HEK293 (cell line): ENCODE data around the gene RNF138.

Experiments
- GFI1B ChIP-seq: fragments of 450-650 bp; formaldehyde crosslinking; IDR thresholded peaks from 2 replicates; pipeline ENCODE4 v1.5.1; 2016; ENCODE audit warnings: missing biosample characterization, missing genetic modification characterization
- OSR2 ChIP-seq: fragments of 450-650 bp; formaldehyde crosslinking; IDR thresholded peaks from 2 replicates; pipeline ENCODE4 v1.5.1; 2016; ENCODE audit warnings: missing biosample characterization, missing genetic modification characterization
- PRDM1 ChIP-seq: fragments of 450-650 bp; formaldehyde crosslinking; IDR thresholded peaks from 2 replicates; pipeline ENCODE4; 2016; ENCODE audit warnings: missing biosample characterization, missing genetic modification characterization
- SETDB1 ChIP-seq: IDR thresholded peaks from one replicate; pipeline ENCODE4 v1.6.1; 2017; ENCODE audit warnings: mild to moderate bottlenecking, low read length, moderate library complexity, mixed read lengths; ENCODE audit not compliant: insufficient read length
- SP7 ChIP-seq: fragments of 450-650 bp; formaldehyde crosslinking; IDR thresholded peaks from 2 replicates; pipeline ENCODE4 v1.5.1; 2016; ENCODE audit warnings: missing biosample characterization, missing genetic modification characterization
- TRIM28 ChIP-seq: IDR thresholded peaks from 2 replicates; pipeline ENCODE4 v1.6.1; 2011; ENCODE audit warnings: low read length, control low read depth, borderline replicate concordance
- ZBTB8A ChIP-seq: fragments of 450-650 bp; formaldehyde crosslinking; IDR thresholded peaks from 2 replicates; pipeline ENCODE4 v1.5.1; 2016; ENCODE audit warnings: missing biosample characterization, missing genetic modification characterization
- ZNF121 ChIP-seq: fragments of 450-650 bp; formaldehyde crosslinking; IDR thresholded peaks from 2 replicates; pipeline ENCODE4 v1.5.1; 2016; ENCODE audit warnings: missing biosample characterization, missing genetic modification characterization
- ZNF174 ChIP-seq: fragments of 450-650 bp; formaldehyde crosslinking; IDR thresholded peaks from 2 replicates; pipeline ENCODE4 v1.5.0; 2017; ENCODE audit warnings: missing biosample characterization, mild to moderate bottlenecking, missing genetic modification characterization
- ZNF202 ChIP-seq: fragments of 450-650 bp; formaldehyde crosslinking; IDR thresholded peaks from 2 replicates; pipeline ENCODE4 v1.5.1; 2016; ENCODE audit warnings: missing biosample characterization, missing genetic modification characterization, borderline replicate concordance
- ZNF266 ChIP-seq: fragments of 450-650 bp; formaldehyde crosslinking; IDR thresholded peaks from 2 replicates; pipeline ENCODE4 v1.5.1; 2016; ENCODE audit warnings: missing biosample characterization, missing genetic modification characterization, low read depth
- ZNF274 ChIP-seq, 2 experiments: fragments of 200-500 bp in 1 of 2; fragments of 450-650 bp in 1 of 2; sonication (Bioruptor generic) in 1 of 2; formaldehyde crosslinking in 1 of 2; IDR thresholded peaks; 2 replicates each; pipeline versions ENCODE4 v1.5.1 to v1.6.1; 2014 to 2016; ENCODE audit warnings: borderline replicate concordance in 1 of 2, inconsistent platforms in 1 of 2, low read length in 1 of 2, missing biosample characterization in 1 of 2, missing genetic modification characterization in 1 of 2
- ZNF416 ChIP-seq: fragments of 450-650 bp; formaldehyde crosslinking; IDR thresholded peaks from 2 replicates; pipeline ENCODE4 v1.5.1; 2016; ENCODE audit warnings: missing biosample characterization, missing genetic modification characterization
- ZNF510 ChIP-seq: fragments of 450-650 bp; formaldehyde crosslinking; IDR thresholded peaks from 2 replicates; pipeline ENCODE4 v1.5.1; 2018; ENCODE audit warnings: mild to moderate bottlenecking, missing genetic modification characterization, missing biosample characterization; ENCODE audit not compliant: insufficient replicate concordance
- ZNF558 ChIP-seq: fragments of 450-650 bp; formaldehyde crosslinking; IDR thresholded peaks from 2 replicates; pipeline ENCODE4 v1.5.1; 2016; ENCODE audit warnings: missing biosample characterization, missing genetic modification characterization
- ZNF623 ChIP-seq: fragments of 450-650 bp; formaldehyde crosslinking; IDR thresholded peaks from 2 replicates; pipeline ENCODE4 v1.5.1; 2016; ENCODE audit warnings: missing biosample characterization, missing genetic modification characterization
- ZNF624 ChIP-seq: fragments of 450-650 bp; formaldehyde crosslinking; IDR thresholded peaks from 2 replicates; pipeline ENCODE4 v1.5.1; 2017; ENCODE audit warnings: missing biosample characterization, missing genetic modification characterization
- ZNF707 ChIP-seq: fragments of 450-650 bp; formaldehyde crosslinking; IDR thresholded peaks from 2 replicates; pipeline ENCODE4 v1.5.1; 2016; ENCODE audit warnings: missing biosample characterization, missing genetic modification characterization
- ZNF785 ChIP-seq: fragments of 450-650 bp; formaldehyde crosslinking; IDR thresholded peaks from 2 replicates; pipeline ENCODE4 v1.5.1; 2016; ENCODE audit warnings: missing biosample characterization, missing genetic modification characterization
- ZNF843 ChIP-seq: fragments of 450-650 bp; formaldehyde crosslinking; IDR thresholded peaks from 2 replicates; pipeline ENCODE4 v1.5.1; 2016; ENCODE audit warnings: missing biosample characterization, missing genetic modification characterization
- ZSCAN23 ChIP-seq: fragments of 450-650 bp; formaldehyde crosslinking; IDR thresholded peaks from 2 replicates; pipeline ENCODE4 v1.5.1; 2016; ENCODE audit warnings: missing biosample characterization, missing genetic modification characterization
- TF ChIP-seq, protein P1 (sequence below): fragments of 450-650 bp; formaldehyde crosslinking; IDR thresholded peaks from 2 replicates; pipeline ENCODE4 v1.5.1; 2016; ENCODE audit warnings: missing biosample characterization, missing genetic modification characterization
- TF ChIP-seq, protein P2 (sequence below): fragments of 450-650 bp; formaldehyde crosslinking; IDR thresholded peaks from 2 replicates; pipeline ENCODE4 v1.5.1; 2016; ENCODE audit warnings: missing biosample characterization, missing genetic modification characterization
- TF ChIP-seq, protein P3 (sequence below): fragments of 450-650 bp; formaldehyde crosslinking; IDR thresholded peaks from 2 replicates; pipeline ENCODE4 v1.5.1; 2016; ENCODE audit warnings: missing biosample characterization, missing genetic modification characterization, borderline replicate concordance
- TF ChIP-seq, protein P4 (sequence below): fragments of 450-650 bp; formaldehyde crosslinking; IDR thresholded peaks from 2 replicates; pipeline ENCODE4 v1.5.1; 2017; ENCODE audit warnings: missing biosample characterization, missing genetic modification characterization
- TF ChIP-seq, protein P5 (sequence below): fragments of 450-650 bp; formaldehyde crosslinking; IDR thresholded peaks from 2 replicates; pipeline ENCODE4 v1.5.1; 2016; ENCODE audit warnings: missing biosample characterization, missing genetic modification characterization
- TF ChIP-seq, protein P6 (sequence below): IDR thresholded peaks from 2 replicates; pipeline ENCODE4 v1.6.1; 2011; ENCODE audit warnings: mild to moderate bottlenecking, low read depth, low read length, borderline replicate concordance
- TF ChIP-seq, protein P7 (sequence below): fragments of 450-650 bp; IDR thresholded peaks from 2 replicates; pipeline ENCODE4 v1.5.1; 2018; ENCODE audit warnings: missing biosample characterization, missing genetic modification characterization

The RNF138 gene

DNA sequence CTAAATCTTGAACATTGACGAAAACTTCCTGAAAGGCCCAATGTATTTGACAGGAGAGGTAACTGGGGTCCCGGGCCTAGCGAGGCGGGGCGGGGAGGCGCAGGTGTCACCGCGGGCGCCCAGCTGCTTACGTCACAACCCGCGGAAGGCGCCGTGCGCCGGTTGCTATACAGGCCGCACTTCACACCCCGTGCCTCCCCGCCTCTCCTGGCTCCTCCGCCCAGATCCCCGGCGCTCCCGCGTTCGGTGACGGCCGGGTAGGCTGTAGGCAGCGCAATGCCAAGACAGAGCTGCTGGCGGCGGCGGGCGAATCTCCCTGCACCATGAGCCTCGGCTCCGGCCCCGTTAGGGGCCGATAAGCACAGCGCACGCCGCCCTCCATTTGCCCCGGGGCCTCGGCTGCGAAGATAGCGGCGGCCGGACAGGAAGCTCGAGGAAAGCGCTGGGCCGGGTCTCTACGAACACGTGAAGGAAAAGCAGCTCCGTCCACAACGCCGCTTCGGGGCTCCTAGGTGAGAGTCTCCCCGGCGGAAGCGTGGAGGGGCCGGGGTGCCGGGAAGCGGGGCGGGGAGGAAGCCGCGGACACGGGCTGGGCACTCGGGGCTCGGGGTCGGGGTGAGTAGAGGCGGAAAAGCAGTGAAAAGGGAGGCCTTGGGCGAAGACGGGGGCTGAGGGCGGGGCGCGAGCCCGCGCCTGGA is at the start of gene RNF138 (continued):
- TF ChIP-seq, protein P1, sequence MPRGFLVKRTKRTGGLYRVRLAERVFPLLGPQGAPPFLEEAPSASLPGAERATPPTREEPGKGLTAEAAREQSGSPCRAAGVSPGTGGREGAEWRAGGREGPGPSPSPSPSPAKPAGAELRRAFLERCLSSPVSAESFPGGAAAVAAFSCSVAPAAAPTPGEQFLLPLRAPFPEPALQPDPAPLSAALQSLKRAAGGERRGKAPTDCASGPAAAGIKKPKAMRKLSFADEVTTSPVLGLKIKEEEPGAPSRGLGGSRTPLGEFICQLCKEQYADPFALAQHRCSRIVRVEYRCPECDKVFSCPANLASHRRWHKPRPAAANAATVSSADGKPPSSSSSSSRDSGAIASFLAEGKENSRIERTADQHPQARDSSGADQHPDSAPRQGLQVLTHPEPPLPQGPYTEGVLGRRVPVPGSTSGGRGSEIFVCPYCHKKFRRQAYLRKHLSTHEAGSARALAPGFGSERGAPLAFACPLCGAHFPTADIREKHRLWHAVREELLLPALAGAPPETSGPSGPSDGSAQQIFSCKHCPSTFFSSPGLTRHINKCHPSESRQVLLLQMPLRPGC (tag by site-specific recombination) = peak; percentile 50; the same call in 1 of the 2 replicates
- TF ChIP-seq TRIM28 (peak; percentile 69; the same call in 1 of the 2 replicates), ZNF843 (tag by site-specific recombination) (peak; percentile 54), ZBTB8A (tag by site-specific recombination) (peak; percentile 95), SETDB1 (no peak), ZNF174 (tag by site-specific recombination) (no peak), PRDM1 (tag by site-specific recombination) (no peak), ZNF624 (tag by site-specific recombination) (no peak), ZNF121 (tag by site-specific recombination) (no peak), ZNF785 (no peak), OSR2 (tag by site-specific recombination) (no peak), ZNF202 (tag by site-specific recombination) (no peak), ZNF274 (IDR thresholded peaks at IDR 0.05; ENCODE audit: low read length) (no peak), ZNF274 (tag by site-specific recombination; IDR thresholded peaks at IDR 0.05; ENCODE audit: borderline replicate concordance) (no peak), ZNF510 (tag by site-specific recombination) (no peak), ZNF558 (tag by site-specific recombination) (no peak), ZNF266 (tag by site-specific recombination) (no peak), ZNF416 (no peak), ZNF623 (no peak), ZNF707 (tag by site-specific recombination) (no peak), GFI1B (tag by site-specific recombination) (no peak), ZSCAN23 (tag by site-specific recombination) (no peak), SP7 (tag by site-specific recombination) (peak; percentile 28; the same call in 1 of the 2 replicates)
- TF ChIP-seq, protein P2, sequence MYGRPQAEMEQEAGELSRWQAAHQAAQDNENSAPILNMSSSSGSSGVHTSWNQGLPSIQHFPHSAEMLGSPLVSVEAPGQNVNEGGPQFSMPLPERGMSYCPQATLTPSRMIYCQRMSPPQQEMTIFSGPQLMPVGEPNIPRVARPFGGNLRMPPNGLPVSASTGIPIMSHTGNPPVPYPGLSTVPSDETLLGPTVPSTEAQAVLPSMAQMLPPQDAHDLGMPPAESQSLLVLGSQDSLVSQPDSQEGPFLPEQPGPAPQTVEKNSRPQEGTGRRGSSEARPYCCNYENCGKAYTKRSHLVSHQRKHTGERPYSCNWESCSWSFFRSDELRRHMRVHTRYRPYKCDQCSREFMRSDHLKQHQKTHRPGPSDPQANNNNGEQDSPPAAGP = 0 out of 2 replicates have a peak, but pooled peaks have one; percentile 11
- TF ChIP-seq, protein P3, sequence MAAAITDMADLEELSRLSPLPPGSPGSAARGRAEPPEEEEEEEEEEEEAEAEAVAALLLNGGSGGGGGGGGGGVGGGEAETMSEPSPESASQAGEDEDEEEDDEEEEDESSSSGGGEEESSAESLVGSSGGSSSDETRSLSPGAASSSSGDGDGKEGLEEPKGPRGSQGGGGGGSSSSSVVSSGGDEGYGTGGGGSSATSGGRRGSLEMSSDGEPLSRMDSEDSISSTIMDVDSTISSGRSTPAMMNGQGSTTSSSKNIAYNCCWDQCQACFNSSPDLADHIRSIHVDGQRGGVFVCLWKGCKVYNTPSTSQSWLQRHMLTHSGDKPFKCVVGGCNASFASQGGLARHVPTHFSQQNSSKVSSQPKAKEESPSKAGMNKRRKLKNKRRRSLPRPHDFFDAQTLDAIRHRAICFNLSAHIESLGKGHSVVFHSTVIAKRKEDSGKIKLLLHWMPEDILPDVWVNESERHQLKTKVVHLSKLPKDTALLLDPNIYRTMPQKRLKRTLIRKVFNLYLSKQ (tag by site-specific recombination) = no peak
- TF ChIP-seq, protein P4, sequence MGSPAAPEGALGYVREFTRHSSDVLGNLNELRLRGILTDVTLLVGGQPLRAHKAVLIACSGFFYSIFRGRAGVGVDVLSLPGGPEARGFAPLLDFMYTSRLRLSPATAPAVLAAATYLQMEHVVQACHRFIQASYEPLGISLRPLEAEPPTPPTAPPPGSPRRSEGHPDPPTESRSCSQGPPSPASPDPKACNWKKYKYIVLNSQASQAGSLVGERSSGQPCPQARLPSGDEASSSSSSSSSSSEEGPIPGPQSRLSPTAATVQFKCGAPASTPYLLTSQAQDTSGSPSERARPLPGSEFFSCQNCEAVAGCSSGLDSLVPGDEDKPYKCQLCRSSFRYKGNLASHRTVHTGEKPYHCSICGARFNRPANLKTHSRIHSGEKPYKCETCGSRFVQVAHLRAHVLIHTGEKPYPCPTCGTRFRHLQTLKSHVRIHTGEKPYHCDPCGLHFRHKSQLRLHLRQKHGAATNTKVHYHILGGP (tag by site-specific recombination) = 0 out of 2 replicates have a peak, but pooled peaks have one; percentile 10
- TF ChIP-seq, protein P5, sequence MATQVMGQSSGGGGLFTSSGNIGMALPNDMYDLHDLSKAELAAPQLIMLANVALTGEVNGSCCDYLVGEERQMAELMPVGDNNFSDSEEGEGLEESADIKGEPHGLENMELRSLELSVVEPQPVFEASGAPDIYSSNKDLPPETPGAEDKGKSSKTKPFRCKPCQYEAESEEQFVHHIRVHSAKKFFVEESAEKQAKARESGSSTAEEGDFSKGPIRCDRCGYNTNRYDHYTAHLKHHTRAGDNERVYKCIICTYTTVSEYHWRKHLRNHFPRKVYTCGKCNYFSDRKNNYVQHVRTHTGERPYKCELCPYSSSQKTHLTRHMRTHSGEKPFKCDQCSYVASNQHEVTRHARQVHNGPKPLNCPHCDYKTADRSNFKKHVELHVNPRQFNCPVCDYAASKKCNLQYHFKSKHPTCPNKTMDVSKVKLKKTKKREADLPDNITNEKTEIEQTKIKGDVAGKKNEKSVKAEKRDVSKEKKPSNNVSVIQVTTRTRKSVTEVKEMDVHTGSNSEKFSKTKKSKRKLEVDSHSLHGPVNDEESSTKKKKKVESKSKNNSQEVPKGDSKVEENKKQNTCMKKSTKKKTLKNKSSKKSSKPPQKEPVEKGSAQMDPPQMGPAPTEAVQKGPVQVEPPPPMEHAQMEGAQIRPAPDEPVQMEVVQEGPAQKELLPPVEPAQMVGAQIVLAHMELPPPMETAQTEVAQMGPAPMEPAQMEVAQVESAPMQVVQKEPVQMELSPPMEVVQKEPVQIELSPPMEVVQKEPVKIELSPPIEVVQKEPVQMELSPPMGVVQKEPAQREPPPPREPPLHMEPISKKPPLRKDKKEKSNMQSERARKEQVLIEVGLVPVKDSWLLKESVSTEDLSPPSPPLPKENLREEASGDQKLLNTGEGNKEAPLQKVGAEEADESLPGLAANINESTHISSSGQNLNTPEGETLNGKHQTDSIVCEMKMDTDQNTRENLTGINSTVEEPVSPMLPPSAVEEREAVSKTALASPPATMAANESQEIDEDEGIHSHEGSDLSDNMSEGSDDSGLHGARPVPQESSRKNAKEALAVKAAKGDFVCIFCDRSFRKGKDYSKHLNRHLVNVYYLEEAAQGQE = no peak
- TF ChIP-seq, protein P6, sequence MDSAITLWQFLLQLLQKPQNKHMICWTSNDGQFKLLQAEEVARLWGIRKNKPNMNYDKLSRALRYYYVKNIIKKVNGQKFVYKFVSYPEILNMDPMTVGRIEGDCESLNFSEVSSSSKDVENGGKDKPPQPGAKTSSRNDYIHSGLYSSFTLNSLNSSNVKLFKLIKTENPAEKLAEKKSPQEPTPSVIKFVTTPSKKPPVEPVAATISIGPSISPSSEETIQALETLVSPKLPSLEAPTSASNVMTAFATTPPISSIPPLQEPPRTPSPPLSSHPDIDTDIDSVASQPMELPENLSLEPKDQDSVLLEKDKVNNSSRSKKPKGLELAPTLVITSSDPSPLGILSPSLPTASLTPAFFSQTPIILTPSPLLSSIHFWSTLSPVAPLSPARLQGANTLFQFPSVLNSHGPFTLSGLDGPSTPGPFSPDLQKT = no peak
- TF ChIP-seq, protein P7, sequence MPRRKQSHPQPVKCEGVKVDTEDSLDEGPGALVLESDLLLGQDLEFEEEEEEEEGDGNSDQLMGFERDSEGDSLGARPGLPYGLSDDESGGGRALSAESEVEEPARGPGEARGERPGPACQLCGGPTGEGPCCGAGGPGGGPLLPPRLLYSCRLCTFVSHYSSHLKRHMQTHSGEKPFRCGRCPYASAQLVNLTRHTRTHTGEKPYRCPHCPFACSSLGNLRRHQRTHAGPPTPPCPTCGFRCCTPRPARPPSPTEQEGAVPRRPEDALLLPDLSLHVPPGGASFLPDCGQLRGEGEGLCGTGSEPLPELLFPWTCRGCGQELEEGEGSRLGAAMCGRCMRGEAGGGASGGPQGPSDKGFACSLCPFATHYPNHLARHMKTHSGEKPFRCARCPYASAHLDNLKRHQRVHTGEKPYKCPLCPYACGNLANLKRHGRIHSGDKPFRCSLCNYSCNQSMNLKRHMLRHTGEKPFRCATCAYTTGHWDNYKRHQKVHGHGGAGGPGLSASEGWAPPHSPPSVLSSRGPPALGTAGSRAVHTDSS = no peak
